B cell (primary cell): ENCODE results near the gene INF2. TPM values are rescaled to one million over a fixed set of nuclear protein-coding genes. Genes with fewer than 3 reads are reported as not detected.
"Not testable (repeated sequence)": the region's sequence is repeated elsewhere in the genome, so short reads cannot be mapped to it uniquely, and the experiment has no call there.

Experiments
- ATAC-seq: fragments of 200-7000 bp; cut with Tn5 transposase; one replicate; pipeline ENCODE4 v1.10.0; 2021; ENCODE audit warnings: low read depth, mild to moderate bottlenecking, moderate number of reproducible peaks, moderate library complexity
- CTCF ChIA-PET: fragments of 350-600 bp; sonication (Branson Sonifier 250); formaldehyde crosslinking; loops from one replicate; lab custom pipeline; 2021; ENCODE audit warnings: antibody characterized with exemption, inconsistent platforms; lab: Charles Lee
- POLR2A ChIA-PET: fragments of 350-600 bp; sonication (Branson Sonifier 250); formaldehyde crosslinking; loops from one replicate; lab custom pipeline; 2021; ENCODE audit warnings: antibody characterized with exemption; lab: Charles Lee
- DNase-seq: peaks from one replicate; pipeline ENCODE4 v3.0.0; 2013
- H2AFZ ChIP-seq: 2 replicates; pipeline ENCODE4 v1.6.1; 2012; ENCODE audit warnings: mild to moderate bottlenecking, low read depth, low read length; ENCODE audit not compliant: insufficient read depth, poor library complexity, severe bottlenecking
- H3K27ac ChIP-seq, 2 donors: 1 replicate in 1 of 2; 2 replicates in 1 of 2; pipeline ENCODE4 v1.5.1; 2012 to 2013; ENCODE audit warnings: low read length in 2 of 2, mild to moderate bottlenecking in 2 of 2, moderate library complexity in 1 of 2
- H3K27me3 ChIP-seq, 4 experiments: fragments of 200-600 bp in 1 of 4; sonication (generic) in 1 of 4; replicated peaks in 1 of 4; 1 replicate in 2 of 4; 2 replicates in 2 of 4; pipeline versions ENCODE4 v1.6.1 to v1.7.0; 2013 to 2016; ENCODE audit warnings: low read length in 3 of 4, mild to moderate bottlenecking in 2 of 4, mixed read lengths in 1 of 4, moderate library complexity in 1 of 4; ENCODE audit not compliant: insufficient read depth in 4 of 4, control insufficient read depth in 3 of 4; ENCODE audit errors: control extremely low read depth in 1 of 4
- H3K36me3 ChIP-seq, 2 experiments: replicated peaks in 1 of 2; 1 replicate in 1 of 2; 2 replicates in 1 of 2; pipeline versions ENCODE4 v1.6.1 to v1.7.1; 2013; ENCODE audit warnings: low read length in 1 of 2; ENCODE audit not compliant: insufficient read depth in 2 of 2, control insufficient read depth in 1 of 2; ENCODE audit errors: control extremely low read depth in 1 of 2, extremely low read depth in 1 of 2
- H3K4me1 ChIP-seq, 2 donors: fragments of 200-600 bp in 1 of 2; sonication (generic) in 1 of 2; 1 replicate in 1 of 2; 2 replicates in 1 of 2; pipeline versions ENCODE4 v1.5.1 to v1.6.1; 2013 to 2017; ENCODE audit warnings: low read length in 2 of 2; ENCODE audit not compliant: control insufficient read depth in 2 of 2, insufficient read depth in 2 of 2
- H3K4me2 ChIP-seq: replicated peaks from 2 replicates; pipeline ENCODE3; 2012; ENCODE audit warnings: mild to moderate bottlenecking, low read depth, low read length; ENCODE audit not compliant: poor library complexity, severe bottlenecking
- H3K4me3 ChIP-seq, 5 experiments: fragments of 200-600 bp in 1 of 5; sonication (generic) in 1 of 5; 1 replicate in 3 of 5; 2 replicates in 2 of 5; pipeline versions ENCODE4 v1.5.1 to v1.7.0; 2011 to 2016; ENCODE audit warnings: low read length in 4 of 5, mild to moderate bottlenecking in 4 of 5, low read depth in 2 of 5, control low read depth in 1 of 5, moderate library complexity in 1 of 5; ENCODE audit not compliant: insufficient read depth in 1 of 5; ENCODE audit errors: control extremely low read depth in 1 of 5, extremely low read depth in 1 of 5
- H3K79me2 ChIP-seq: fragments of 200-600 bp; sonication (generic); one replicate; pipeline ENCODE4 v1.6.0; 2016; ENCODE audit warnings: low read length; ENCODE audit not compliant: control insufficient read depth, insufficient read depth
- H3K9ac ChIP-seq: fragments of 200-600 bp; sonication (generic); 2 replicates; pipeline ENCODE4 v1.6.1; 2017; ENCODE audit warnings: mild to moderate bottlenecking, low read length, moderate library complexity
- H3K9me3 ChIP-seq, 3 donors: one replicate each; pipeline versions ENCODE4 v1.6.1 to v1.7.1; 2013; ENCODE audit warnings: low read length in 2 of 3; ENCODE audit not compliant: control insufficient read depth in 2 of 3, insufficient read depth in 1 of 3; ENCODE audit errors: control extremely low read depth in 1 of 3
- H4K20me1 ChIP-seq: 2 replicates; pipeline ENCODE4 v1.6.0; 2012; ENCODE audit warnings: mild to moderate bottlenecking, low read length; ENCODE audit not compliant: insufficient read depth, control insufficient read depth, poor library complexity, severe bottlenecking
- H3K27ac Mint-ChIP-seq: one replicate; pipeline ENCODE4 v1.8.0; 2021; ENCODE audit warnings: mixed read lengths
- H3K27me3 Mint-ChIP-seq: one replicate; pipeline ENCODE4 v1.8.0; 2021; ENCODE audit warnings: mixed read lengths
- H3K4me1 Mint-ChIP-seq: one replicate; pipeline ENCODE4 v1.8.0; 2021; ENCODE audit warnings: mixed read lengths
- H3K4me3 Mint-ChIP-seq: one replicate; pipeline ENCODE4 v1.8.0; 2021; ENCODE audit warnings: mixed read lengths
- H3K9me3 Mint-ChIP-seq: one replicate; pipeline ENCODE4 v1.8.0; 2022; ENCODE audit warnings: mixed read lengths; ENCODE audit not compliant: insufficient read depth
- WGBS: methylation state at CpG from one replicate; pipeline ENCODE4 v1.1.5; 2013; ENCODE audit warnings: missing lambda C conversion rate; ENCODE audit not compliant: insufficient coverage; 5-methylcytosine and 5-hydroxymethylcytosine counted together
- intact Hi-C: fragments of 100-400 bp; cut with micrococcal nuclease; formaldehyde crosslinking; loops from one replicate; pipeline ENCODE4 v1.10.0; 2022
- polyA plus RNA-seq: library from polyadenylated mRNA; depleted of rRNA; stranded (reverse); fragments of >200 nt; gene quantifications from 2 replicates; pipeline ENCODE4 v1.2.3, GENCODE V29; 2012
- total RNA-seq, 2 donors: library from RNA; stranded (reverse); fragments of 120-200 nt in 1 of 2; gene quantifications; 1 replicate in 1 of 2; 2 replicates in 1 of 2; pipeline versions ENCODE4 v1.2.3 to v1.2.4, GENCODE V29; 2013 to 2022

INF2 gene
- total and polyA plus RNA-seq, 2 donors (not counting 1 experiment from before 2014, with no cell fraction given), result 90.2 to 100 TPM

- CTCF ChIA-PET, result interaction anchor here (0.9 to 2.1 kb wide), 5 partner anchors 8 to 35 kb away, joined by 3 to 11 read pairs (median 8); no protein-coding TSS in a partner anchor
- POLR2A ChIA-PET, result interaction anchor here (1.6 kb wide), 1 partner anchor 19 kb away, joined by 5 read pairs; no protein-coding TSS in a partner anchor
Measured at GRCh38 chr14:104661528-104662157, 27.8 kb upstream of the INF2 start.

GRCh38 chr14:104662472-104662871 lies 26.9 kb upstream of the INF2 start:
- DNase-seq, result peak; percentile 48
- Mint-ChIP-seq H3K4me3 (peak overlapping the region; percentile 76), H3K4me1 (peaks cover 78% of the 10 kb centered on the region), H3K27ac (peak overlapping the region; percentile 99)
- intact Hi-C loops, H3K9me3 Mint-ChIP-seq, H4K20me1 ChIP-seq, H3K79me2 ChIP-seq, H3K27me3 ChIP-seq, H3K4me3 ChIP-seq, ATAC-seq, H3K27me3 Mint-ChIP-seq, H3K9ac ChIP-seq, H2AFZ ChIP-seq, H3K36me3 ChIP-seq, H3K4me2 ChIP-seq, POLR2A ChIA-PET: not testable (repeated sequence)
- CTCF ChIA-PET, result interaction anchor here (0.6 kb wide), 1 partner anchor 19 kb away, joined by 3 read pairs; no protein-coding TSS in a partner anchor
- Histone ChIP-seq H3K27ac (peak overlapping the region; percentile 98 to 100), H3K4me1 (peaks cover 72 to 84% of the 10 kb centered on the region in 2 donors), H3K9me3 (peaks cover 0 to 13% (median 0%) of the 10 kb centered on the region in 3 donors)
- 73% methylated on average over 9 of the region's 18 CpGs for WGBS

More at GRCh38 chr14:104661528-104662157, 27.8 kb upstream of the INF2 start:
- H3K27me3 ChIP-seq, ATAC-seq, H3K27me3 Mint-ChIP-seq, H4K20me1 ChIP-seq, H3K79me2 ChIP-seq, H3K36me3 ChIP-seq, H3K9me3 Mint-ChIP-seq, H2AFZ ChIP-seq: not testable (repeated sequence)
- Histone ChIP-seq H3K4me2 (peak overlapping the region; percentile 96), H3K9me3 (peaks cover 0 to 13% (median 0%) of the 10 kb centered on the region in 3 donors), H3K4me3 (peak overlapping the region in 1 of 5 experiments; percentile 59), H3K9ac (peak overlapping the region; percentile 64), H3K4me1 (peaks cover 79 to 92% of the 10 kb centered on the region in 2 donors), H3K27ac (peak overlapping the region; percentile 98 to 100)
- 0% methylated on average over 5 of the region's 18 CpGs for WGBS
- Mint-ChIP-seq H3K27ac (peak overlapping the region; percentile 99), H3K4me1 (peaks cover 86% of the 10 kb centered on the region), H3K4me3 (peak overlapping the region; percentile 76)
- intact Hi-C loops, result loop anchor here (2.0 kb wide), 1 partner anchor 91 kb away; the partner anchor contains the start of gene SIVA1
- DNase-seq, result peak; percentile 61
